IPS-NIHi7 (cell line): ENCODE data around the gene ASB1.
"Not testable (repeated sequence)": the region's sequence is repeated elsewhere in the genome, so short reads cannot be mapped to it uniquely, and the experiment has no call there.

Experiments used
- DNase-seq: peaks from one replicate; pipeline ENCODE4 v3.0.0; 2012; ENCODE audit warnings: mixed read lengths; ENCODE audit errors: extremely low spot score

The ASB1 gene

GRCh38 chr2:238442257-238442656 is 15.5 kb downstream of the ASB1 start:
- DNase-seq: not testable (repeated sequence)

GRCh38 chr2:238444242-238444641 is 17.5 kb downstream of the ASB1 start:
- DNase-seq: no peak

- DNase-seq: no peak
Measured at GRCh38 chr2:238445409-238446190, 18.9 kb downstream of the ASB1 start.

- no peak for DNase-seq
Measured at GRCh38 chr2:238446371-238446770, 19.6 kb downstream of the ASB1 start.

GRCh38 chr2:238448031-238448955 is 21.6 kb downstream of the ASB1 start:
- no peak for DNase-seq

- peak; percentile 5 for DNase-seq
Measured at GRCh38 chr2:238449241-238449640, 22.5 kb downstream of the ASB1 start.

- no peak for DNase-seq
Measured at GRCh38 chr2:238449909-238450417, 23.2 kb downstream of the ASB1 start.

GRCh38 chr2:238450440-238450861 is 23.7 kb downstream of the ASB1 start:
- DNase-seq: peak; percentile 6

- no peak for DNase-seq
Measured at GRCh38 chr2:238453842-238454241, 27.1 kb downstream of the ASB1 start.

- DNase-seq: no peak
Measured at GRCh38 chr2:238456449-238456848, 29.7 kb downstream of the ASB1 start.

GRCh38 chr2:238456970-238457926 is 30.5 kb downstream of the ASB1 start:
- no peak for DNase-seq

- no peak for DNase-seq
Measured at GRCh38 chr2:238457927-238458324, 31.2 kb downstream of the ASB1 start.

GRCh38 chr2:238458651-238459050 is 31.9 kb downstream of the ASB1 start:
- DNase-seq: no peak

GRCh38 chr2:238459081-238459629 is 32.4 kb downstream of the ASB1 start:
- no peak for DNase-seq

GRCh38 chr2:238461051-238461450 is 34.3 kb downstream of the ASB1 start:
- DNase-seq: no peak

- DNase-seq: no peak
Measured at GRCh38 chr2:238461491-238461890, 34.8 kb downstream of the ASB1 start.

- DNase-seq: no peak
Measured at GRCh38 chr2:238461916-238462315, 35.2 kb downstream of the ASB1 start.

GRCh38 chr2:238462782-238463396 is 36.2 kb downstream of the ASB1 start:
- DNase-seq: peak; percentile 63

- no peak for DNase-seq
Measured at GRCh38 chr2:238464389-238464788, 37.7 kb downstream of the ASB1 start.

GRCh38 chr2:238465487-238466242 is 38.9 kb downstream of the ASB1 start:
- DNase-seq: no peak
